ENCODE measurements around the gene IGSF9B.

GRCh38 chr11:133968300-133968699 lies 11.5 kb upstream of the IGSF9B start:
- no peak for TF ChIP-seq EZH2phosphoT487 (IDR thresholded peaks at IDR 0.05; ENCODE audit: insufficient read depth, low read depth)
- TF ChIP-seq EZH2 (IDR thresholded peaks at IDR 0.05; ENCODE audit: insufficient read depth, poor library complexity, severe bottlenecking), result no peak
